OCI-LY1 (cell line): ENCODE results near the gene AURKB.

Experiments used
- EZH2 ChIP-seq: fragments of 200-600 bp; sonication (generic), shearing (Covaris generic); IDR thresholded peaks from 2 replicates; pipeline ENCODE4 v1.8.0; 2017; ENCODE audit warnings: borderline replicate concordance, mixed run types, mild to moderate bottlenecking, antibody characterized with exemption, low read length, moderate library complexity, mixed read lengths
- TF ChIP-seq, protein P1 (sequence below): fragments of 200-600 bp; sonication (generic), shearing (Covaris generic); IDR thresholded peaks from 2 replicates; pipeline ENCODE4 v1.5.1; 2017; ENCODE audit warnings: mild to moderate bottlenecking, antibody characterized with exemption, low read length, moderate library complexity, mixed read lengths

DNA sequence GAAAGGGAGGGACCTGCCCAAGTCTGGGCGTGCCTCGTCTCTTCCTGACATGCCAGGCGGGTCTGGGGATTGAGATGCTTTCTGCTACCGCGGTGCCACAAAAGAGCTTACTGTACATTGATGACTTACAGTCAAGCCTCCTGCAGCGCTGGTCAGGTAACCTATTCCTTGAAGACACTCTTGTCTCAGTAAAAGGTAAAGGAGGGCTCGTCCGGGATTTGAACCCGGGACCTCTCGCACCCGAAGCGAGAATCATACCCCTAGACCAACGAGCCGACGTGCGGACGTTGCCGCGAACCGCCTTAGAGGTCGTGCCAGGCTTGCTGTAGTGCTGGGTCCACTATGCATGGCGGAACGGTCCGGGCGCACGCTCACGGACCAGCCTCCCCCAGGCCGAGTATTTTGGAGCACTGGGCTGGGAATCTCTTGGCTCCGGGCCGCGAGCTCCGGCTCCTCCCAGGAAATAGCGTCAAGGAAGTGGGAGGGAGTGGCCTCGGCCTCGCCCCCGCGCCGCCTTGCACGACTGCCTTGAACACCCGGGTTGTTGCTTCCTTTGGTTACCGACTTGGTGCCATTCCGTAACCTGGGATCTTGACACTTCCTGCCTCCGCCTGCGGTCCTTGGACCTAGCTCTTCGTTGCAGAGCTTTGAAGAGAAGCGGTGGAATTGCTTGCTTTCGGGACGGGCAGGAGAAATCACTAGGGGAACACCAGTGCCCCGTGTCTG lies 12.4 kb upstream of the AURKB start:
- TF ChIP-seq, protein P1, sequence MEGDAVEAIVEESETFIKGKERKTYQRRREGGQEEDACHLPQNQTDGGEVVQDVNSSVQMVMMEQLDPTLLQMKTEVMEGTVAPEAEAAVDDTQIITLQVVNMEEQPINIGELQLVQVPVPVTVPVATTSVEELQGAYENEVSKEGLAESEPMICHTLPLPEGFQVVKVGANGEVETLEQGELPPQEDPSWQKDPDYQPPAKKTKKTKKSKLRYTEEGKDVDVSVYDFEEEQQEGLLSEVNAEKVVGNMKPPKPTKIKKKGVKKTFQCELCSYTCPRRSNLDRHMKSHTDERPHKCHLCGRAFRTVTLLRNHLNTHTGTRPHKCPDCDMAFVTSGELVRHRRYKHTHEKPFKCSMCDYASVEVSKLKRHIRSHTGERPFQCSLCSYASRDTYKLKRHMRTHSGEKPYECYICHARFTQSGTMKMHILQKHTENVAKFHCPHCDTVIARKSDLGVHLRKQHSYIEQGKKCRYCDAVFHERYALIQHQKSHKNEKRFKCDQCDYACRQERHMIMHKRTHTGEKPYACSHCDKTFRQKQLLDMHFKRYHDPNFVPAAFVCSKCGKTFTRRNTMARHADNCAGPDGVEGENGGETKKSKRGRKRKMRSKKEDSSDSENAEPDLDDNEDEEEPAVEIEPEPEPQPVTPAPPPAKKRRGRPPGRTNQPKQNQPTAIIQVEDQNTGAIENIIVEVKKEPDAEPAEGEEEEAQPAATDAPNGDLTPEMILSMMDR, result no peak
- no peak for TF ChIP-seq EZH2
